Heart left ventricle (tissue), 16 donors: ENCODE data around the gene KLHL36. TPM values are rescaled to one million over a fixed set of nuclear protein-coding genes. Genes with fewer than 3 reads are reported as not detected.
"Not testable (repeated sequence)": the region's sequence is repeated elsewhere in the genome, so short reads cannot be mapped to it uniquely, and the experiment has no call there.

Source experiments
- ATAC-seq, 4 donors: fragments of 200-7000 bp; cut with Tn5 transposase; one replicate each; pipeline ENCODE4 v1.9.1; 2020 to 2022; ENCODE audit warnings: moderate library complexity in 4 of 4, mild to moderate bottlenecking in 3 of 4, moderate number of reproducible peaks in 1 of 4
- DNase-seq, 5 donors: peaks; one replicate each; pipeline ENCODE4 v3.0.0-alpha.2; 2020
- H3K27ac ChIP-seq, 12 donors: fragments of 200-600 bp; sonication (generic) in 4 of 12; one replicate each; pipeline versions ENCODE4 v1.5.0 to v1.8.0; 2016 to 2022; ENCODE audit warnings: mild to moderate bottlenecking in 2 of 12
- H3K27me3 ChIP-seq, 9 donors: fragments of 200-600 bp; sonication (generic) in 2 of 9; one replicate each; pipeline versions ENCODE4 v1.5.1 to v1.8.0; 2016 to 2022; ENCODE audit warnings: mild to moderate bottlenecking in 3 of 9
- H3K36me3 ChIP-seq, 9 donors: fragments of 200-600 bp; sonication (generic) in 2 of 9; one replicate each; pipeline versions ENCODE4 v1.5.0 to v1.8.0; 2018 to 2022; ENCODE audit warnings: mild to moderate bottlenecking in 2 of 9
- H3K4me1 ChIP-seq, 12 donors: fragments of 200-600 bp; sonication (generic) in 4 of 12; one replicate each; pipeline versions ENCODE4 v1.5.0 to v1.8.0; 2016 to 2022; ENCODE audit warnings: mild to moderate bottlenecking in 3 of 12
- H3K4me3 ChIP-seq, 12 donors: fragments of 200-600 bp; sonication (generic) in 4 of 12; one replicate each; pipeline versions ENCODE4 v1.5.0 to v1.8.0; 2017 to 2022; ENCODE audit warnings: mild to moderate bottlenecking in 9 of 12, moderate library complexity in 4 of 12
- H3K9me3 ChIP-seq, 12 donors: fragments of 200-600 bp; sonication (generic) in 4 of 12; one replicate each; pipeline versions ENCODE4 v1.5.0 to v1.8.0; 2016 to 2022; ENCODE audit warnings: mild to moderate bottlenecking in 1 of 12
- CTCF ChIP-seq, 12 donors: fragments of 200-600 bp; sonication (generic) in 4 of 12; IDR thresholded peaks; one replicate each; pipeline versions ENCODE4 v1.5.0 to v1.8.0; 2018 to 2022; ENCODE audit warnings: antibody characterized with exemption in 12 of 12, mild to moderate bottlenecking in 5 of 12
- POLR2A ChIP-seq, 2 donors: fragments of 450-650 bp; IDR thresholded peaks; one replicate each; pipeline ENCODE4 v1.6.1; 2017; ENCODE audit warnings: antibody characterized with exemption in 2 of 2, mild to moderate bottlenecking in 2 of 2, moderate library complexity in 2 of 2
- WGBS, 4 donors: extraction: QIAGEN DNeasy Blood & Tissue Kit in 2 of 4; methylation state at CpG; one replicate each; pipeline versions ENCODE4 v1.1.5 to v1.1.7; 2013 to 2018; 5-methylcytosine and 5-hydroxymethylcytosine counted together
- intact Hi-C, 10 donors: fragments of 100-400 bp; cut with DNase I; formaldehyde crosslinking; loops; one replicate each; pipeline versions ENCODE4 v1.11.1 to v1.14.2; 2022
- polyA plus RNA-seq, 2 donors: library from polyadenylated mRNA; stranded (reverse); fragments of 200-250 nt; gene quantifications; one replicate each; pipeline ENCODE4 v1.2.3, GENCODE V29; 2013
- total RNA-seq, 9 donors: library from RNA; depleted of rRNA in 2 of 9; stranded (reverse); fragments of >200 nt in 2 of 9; fragmentation: NEBNext Ultra II Directional in 3 of 9; extraction: Animal tissue kit (Norgen Biotek cat#: 25700) in 3 of 9; gene quantifications; one replicate each; pipeline versions ENCODE4 v1.1.0 to v1.2.4, GENCODE V29; 2016 to 2023
- donor health status: ischemic (EF 13 %, LVEDD 7.1; RV severe dilation, severe dysfunction).
- donor health status: healthy with polysubstance abuse.
- donor health status: DM: no; HTN: yes; CAD: no.
- donor health status: DM: no; HTN: no; CAD: no.
- donor health status: ischemic (EF 25% LVEDD 6.9; RV normal size, moderate dysfunction).
- donor health status: ischemic (EF 25% LVEDD 5.7; RV mildly dilated, moderate dysfunction).
- donor health status: healthy.
- donor health status: DM: yes; HTN: yes; CAD: no.
- donor health status: ischemic (EF 35%, LVEDD 5.7; RV mildly dilated, moderate dysfunction).
- donor health status: nonischemic (EF 11% LVEDD 7.7; RV severe dilation, severe dysfunction).
- donor health status: DM: yes; HTN: yes; CAD: no.
- donor health status: PGD.
- donor health status: ischemic (EF 29% LVEDD 5.4; RV normal size, mild dysfunction).
- donor health status: nonischemic (EF 23%, LVEDD 6.1; RV moderate dilation, normal function).

Gene KLHL36
- total and polyA plus RNA-seq, 11 donors = 19.2 to 93.0 (median 58.0) TPM

- Histone ChIP-seq H3K9me3 (no peaks in the 10 kb centered on the region), H3K27ac (no peak overlapping the region), H3K4me1 (peaks cover 0 to 25% (median 11%) of the 10 kb centered on the region in 12 donors), H3K4me3 (no peak overlapping the region), H3K36me3 (no peaks in the 10 kb centered on the region), H3K27me3 (no peaks in the 10 kb centered on the region)
- ATAC-seq (no peak), DNase-seq (no peak)
- WGBS, 4 donors = 84 to 92% (median 90%) methylated on average over 4 of the region's 4 CpGs
- intact Hi-C loops = no loop called here
- TF ChIP-seq POLR2A (IDR thresholded peaks at IDR 0.05) (no peak), CTCF (IDR thresholded peaks at IDR 0.05) (no peak)
These were observed 17.2 kb upstream of the KLHL36 start for GRCh38 chr16:84631153-84631466.

- ATAC-seq = no peak
These were observed 16.4 kb upstream of the KLHL36 start for GRCh38 chr16:84631886-84632285.

GRCh38 chr16:84632862-84633261 lies 15.4 kb upstream of the KLHL36 start:
- H3K4me3 ChIP-seq, H3K36me3 ChIP-seq, ATAC-seq, H3K27me3 ChIP-seq, DNase-seq, H3K9me3 ChIP-seq, intact Hi-C loops: not testable (repeated sequence)
- Histone ChIP-seq H3K4me1 (peaks cover 0 to 25% (median 11%) of the 10 kb centered on the region in 12 donors), H3K27ac (peak overlapping the region in 7 of 12 donors; percentile 1 to 60 (median 40))
- WGBS, 4 donors = 89 to 93% (median 93%) methylated on average over 7 of the region's 7 CpGs

More at GRCh38 chr16:84631886-84632285, 16.4 kb upstream of the KLHL36 start:
- Histone ChIP-seq H3K4me3 (no peak overlapping the region), H3K36me3 (no peaks in the 10 kb centered on the region), H3K27ac (peak overlapping the region in 1 of 12 donors; percentile 21), H3K4me1 (peaks cover 0 to 25% (median 11%) of the 10 kb centered on the region in 12 donors), H3K9me3 (no peaks in the 10 kb centered on the region), H3K27me3 (no peaks in the 10 kb centered on the region)
- no peak for DNase-seq
- TF ChIP-seq POLR2A (IDR thresholded peaks at IDR 0.05) = no peak
- TF ChIP-seq CTCF (IDR thresholded peaks at IDR 0.05) = no peak
- intact Hi-C loops = no loop called here
- 84 to 90% (median 88%) methylated on average over 6 of the region's 6 CpGs for WGBS, 4 donors

GRCh38 chr16:84633622-84634021 lies 14.7 kb upstream of the KLHL36 start:
- Histone ChIP-seq H3K36me3 (no peaks in the 10 kb centered on the region), H3K4me3 (no peak overlapping the region), H3K27ac (peak overlapping the region in 9 of 12 donors; percentile 1 to 60 (median 40)), H3K4me1 (peaks cover 0 to 25% (median 11%) of the 10 kb centered on the region in 12 donors), H3K9me3 (no peaks in the 10 kb centered on the region), H3K27me3 (no peaks in the 10 kb centered on the region)
- DNase-seq (peak; percentile 74 to 92 (median 86)), ATAC-seq (peak; percentile 84 to 91 (median 87))
- intact Hi-C loops = no loop called here
- 6 to 27% (median 16%) methylated on average over 9 of the region's 9 CpGs for WGBS, 4 donors
- TF ChIP-seq POLR2A (IDR thresholded peaks at IDR 0.05) = no peak
- TF ChIP-seq CTCF (IDR thresholded peaks at IDR 0.05) = no peak

GRCh38 chr16:84635702-84636101 lies 12.6 kb upstream of the KLHL36 start:
- DNase-seq = no peak
- WGBS, 4 donors = 67 to 76% (median 70%) methylated on average over 8 of the region's 8 CpGs
- Histone ChIP-seq H3K9me3 (no peaks in the 10 kb centered on the region), H3K4me1 (peaks cover 0 to 33% (median 12%) of the 10 kb centered on the region in 12 donors), H3K36me3 (no peaks in the 10 kb centered on the region), H3K27me3 (no peaks in the 10 kb centered on the region), H3K27ac (no peak overlapping the region), H3K4me3 (no peak overlapping the region)
- intact Hi-C loops = no loop called here
- no peak for ATAC-seq
- TF ChIP-seq CTCF (IDR thresholded peaks at IDR 0.05) (no peak), POLR2A (IDR thresholded peaks at IDR 0.05) (no peak)
